ENCODE data around the gene VCAM1. TPM values are rescaled to one million over a fixed set of nuclear protein-coding genes. Genes with fewer than 3 reads are reported as not detected.

The VCAM1 gene
- total RNA-seq, 1 donor from 2014 or later: 2.1 TPM

- Histone ChIP-seq H3K9ac (no peak overlapping the region), H4K20me1 (ENCODE audit: low read depth) (no peaks in the 10 kb centered on the region), H3F3A (ENCODE audit: low read depth) (peaks cover 19% of the 10 kb centered on the region), H2AFZ (replicated peaks) (no peak overlapping the region), H3K27me3 (no peaks in the 10 kb centered on the region), H3K9me3 (ENCODE audit: low read depth) (no peaks in the 10 kb centered on the region), H3K79me2 (ENCODE audit: low read depth) (no peaks in the 10 kb centered on the region), H3K4me1 (peaks cover 33% of the 10 kb centered on the region), H3K27ac (no peak overlapping the region), H3K4me2 (no peak overlapping the region), H3K36me3 (no peaks in the 10 kb centered on the region), H3K4me3 (no peak overlapping the region)
- H3K27me3 Mint-ChIP-seq (ENCODE audit: insufficient read depth, low read depth): no peaks in the 10 kb centered on the region
- H3K9me3 Mint-ChIP-seq: no peaks in the 10 kb centered on the region
- H3K36me3 Mint-ChIP-seq: peaks cover 3% of the 10 kb centered on the region
- DNase-seq (ENCODE audit: low spot score): no peak
- H3K4me1 Mint-ChIP-seq: peaks cover 14% of the 10 kb centered on the region
- H3K27ac Mint-ChIP-seq: no peak overlapping the region
- no peak for TF ChIP-seq CTCF (IDR thresholded peaks at IDR 0.05)
- TF ChIP-seq EZH2phosphoT487 (IDR thresholded peaks at IDR 0.05): no peak
- TF ChIP-seq EZH2 (IDR thresholded peaks at IDR 0.05): no peak
- H3K4me3 Mint-ChIP-seq: no peak overlapping the region
Measured at GRCh38 chr1:100736324-100736723, 16.8 kb downstream of the VCAM1 start.

GRCh38 chr1:100736746-100737145 lies 17.2 kb downstream of the VCAM1 start:
- H3K27ac ChIP-seq: no peak overlapping the region
- Mint-ChIP-seq H3K4me1 (peaks cover 14% of the 10 kb centered on the region), H3K4me3 (no peak overlapping the region), H3K27me3 (ENCODE audit: insufficient read depth, low read depth) (no peaks in the 10 kb centered on the region), H3K9me3 (no peaks in the 10 kb centered on the region), H3K27ac (no peak overlapping the region), H3K36me3 (peaks cover 3% of the 10 kb centered on the region)
- DNase-seq (ENCODE audit: low spot score): no peak
- H4K20me1 ChIP-seq (ENCODE audit: low read depth): no peaks in the 10 kb centered on the region
- H3K4me1 ChIP-seq: peaks cover 33% of the 10 kb centered on the region
- no peak overlapping the region for H3K4me2 ChIP-seq
- no peaks in the 10 kb centered on the region for H3K27me3 ChIP-seq
- H3K9ac ChIP-seq: no peak overlapping the region
- H3F3A ChIP-seq (ENCODE audit: low read depth): peaks cover 19% of the 10 kb centered on the region
- H2AFZ ChIP-seq (replicated peaks): no peak overlapping the region
- no peak overlapping the region for H3K4me3 ChIP-seq
- no peaks in the 10 kb centered on the region for H3K36me3 ChIP-seq
- TF ChIP-seq EZH2 (IDR thresholded peaks at IDR 0.05): no peak
- TF ChIP-seq CTCF (IDR thresholded peaks at IDR 0.05): no peak
- TF ChIP-seq EZH2phosphoT487 (IDR thresholded peaks at IDR 0.05): no peak
- no peaks in the 10 kb centered on the region for H3K9me3 ChIP-seq (ENCODE audit: low read depth)
- H3K79me2 ChIP-seq (ENCODE audit: low read depth): no peaks in the 10 kb centered on the region

- Histone ChIP-seq H3K4me2 (no peak overlapping the region), H3K9ac (no peak overlapping the region), H3K79me2 (ENCODE audit: low read depth) (no peaks in the 10 kb centered on the region), H3K36me3 (no peaks in the 10 kb centered on the region), H3F3A (ENCODE audit: low read depth) (peaks cover 19% of the 10 kb centered on the region), H3K27ac (no peak overlapping the region), H2AFZ (replicated peaks) (peak overlapping the region; percentile 75), H3K9me3 (ENCODE audit: low read depth) (no peaks in the 10 kb centered on the region), H3K4me1 (peaks cover 17% of the 10 kb centered on the region), H4K20me1 (ENCODE audit: low read depth) (no peaks in the 10 kb centered on the region), H3K27me3 (no peaks in the 10 kb centered on the region), H3K4me3 (no peak overlapping the region)
- H3K27ac Mint-ChIP-seq: no peak overlapping the region
- no peaks in the 10 kb centered on the region for H3K36me3 Mint-ChIP-seq
- H3K4me3 Mint-ChIP-seq: no peak overlapping the region
- H3K27me3 Mint-ChIP-seq (ENCODE audit: insufficient read depth, low read depth): no peaks in the 10 kb centered on the region
- no peaks in the 10 kb centered on the region for H3K9me3 Mint-ChIP-seq
- peaks cover 3% of the 10 kb centered on the region for H3K4me1 Mint-ChIP-seq
- DNase-seq (ENCODE audit: low spot score): no peak
- TF ChIP-seq EZH2 (IDR thresholded peaks at IDR 0.05) (no peak), EZH2phosphoT487 (IDR thresholded peaks at IDR 0.05) (no peak), CTCF (IDR thresholded peaks at IDR 0.05) (no peak)
Measured at GRCh38 chr1:100746542-100746932, 27.0 kb downstream of the VCAM1 start.
